C1 segment of cervical spinal cord (tissue), 14 donors: ENCODE results near the gene FLRT1.

Experiments used
- DNase-seq, 14 donors: peaks; one replicate each; lab custom pipeline; 2025; lab: John Stamatoyannopoulos, UW

The FLRT1 gene

DNA sequence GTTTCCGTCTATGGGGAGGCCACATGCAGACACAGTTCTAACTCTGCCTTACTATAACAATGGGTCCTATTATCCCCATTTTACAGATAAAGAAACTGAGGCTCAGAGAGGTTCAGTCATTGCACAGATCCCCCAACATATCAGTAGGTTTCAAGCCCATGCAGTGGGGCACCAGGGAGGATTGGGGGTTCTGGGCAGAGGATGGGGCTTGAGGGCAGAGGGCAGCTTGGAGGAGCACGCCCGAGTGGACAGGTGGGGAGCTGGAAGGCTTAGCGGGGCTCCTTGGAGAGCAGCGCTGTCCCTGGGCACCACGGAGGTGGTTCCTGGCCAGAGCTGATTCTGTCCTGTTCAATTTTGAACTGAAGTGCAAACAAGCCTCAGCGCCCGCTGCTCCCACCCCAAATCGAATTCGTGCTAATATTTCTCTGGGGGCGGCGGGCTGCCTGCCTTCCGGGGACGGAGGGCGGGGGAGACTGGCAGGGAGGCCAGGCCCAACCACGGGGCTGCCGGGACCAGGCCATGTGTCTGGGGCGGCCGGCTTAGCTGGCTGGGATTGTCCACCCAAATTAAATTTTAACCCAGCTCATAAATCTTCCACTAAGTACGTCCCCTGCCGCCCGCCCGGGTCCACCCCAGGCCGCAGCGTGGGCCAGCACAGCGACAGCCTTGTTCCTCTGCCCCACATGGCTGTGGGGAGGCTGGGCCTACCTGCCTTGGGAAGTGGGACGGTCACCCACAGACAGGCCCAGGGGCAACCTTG lies 49.4 kb downstream of the FLRT1 start:
- DNase-seq, result no peak
